Colon (tissue), 2 donors: ENCODE measurements around the gene PTBP3.
"Not testable (repeated sequence)": the region's sequence is repeated elsewhere in the genome, so short reads cannot be mapped to it uniquely, and the experiment has no call there.

Source experiments
- FAIRE-seq: peaks from 2 replicates; lab custom pipeline; 2012; peaks lifted over from hg19 to GRCh38; lab: Jason Lieb, UNC
- donor health status: control.
- donor health status: control.

Gene PTBP3

GRCh38 chr9:112332977-112333638 is at the start of gene PTBP3:
Gene PTBP3, minus strand, starts transcription at chr9:112333619. Its CDS starts 35,754 bp downstream, at chr9:112297865.
- no peak for FAIRE-seq

GRCh38 chr9:112382501-112383364 is 49.3 kb upstream of the PTBP3 start:
- FAIRE-seq: no peak

- FAIRE-seq: no peak
Measured at GRCh38 chr9:112382066-112382465, 48.6 kb upstream of the PTBP3 start.

GRCh38 chr9:112380825-112381221 is 47.4 kb upstream of the PTBP3 start:
- no peak for FAIRE-seq

- no peak for FAIRE-seq
Measured at GRCh38 chr9:112380102-112380824, 46.8 kb upstream of the PTBP3 start, which contains the start of gene HSDL2. Gene HSDL2, plus strand, starts transcription at chr9:112380108. Its CDS starts 56 bp downstream, at chr9:112380164.

- FAIRE-seq: no peak
Measured at GRCh38 chr9:112379177-112380101, 46.0 kb upstream of the PTBP3 start.

GRCh38 chr9:112378328-112379176 is 45.1 kb upstream of the PTBP3 start:
- FAIRE-seq: no peak

- no peak for FAIRE-seq
Measured at GRCh38 chr9:112377684-112378327, 44.4 kb upstream of the PTBP3 start.

GRCh38 chr9:112377087-112377486 is 43.7 kb upstream of the PTBP3 start:
- FAIRE-seq: no peak

GRCh38 chr9:112375361-112375760 is 41.9 kb upstream of the PTBP3 start:
- FAIRE-seq: no peak

GRCh38 chr9:112374232-112374631 is 40.8 kb upstream of the PTBP3 start:
- not testable (repeated sequence) for FAIRE-seq

GRCh38 chr9:112373666-112374065 is 40.2 kb upstream of the PTBP3 start:
- not testable (repeated sequence) for FAIRE-seq

GRCh38 chr9:112371060-112371459 is 37.6 kb upstream of the PTBP3 start:
- FAIRE-seq: no peak

- FAIRE-seq: no peak
Measured at GRCh38 chr9:112369817-112370216, 36.4 kb upstream of the PTBP3 start.

GRCh38 chr9:112367465-112367864 is 34.0 kb upstream of the PTBP3 start:
- FAIRE-seq: no peak

GRCh38 chr9:112366591-112366990 is 33.2 kb upstream of the PTBP3 start:
- FAIRE-seq: no peak

- FAIRE-seq: not testable (repeated sequence)
Measured at GRCh38 chr9:112365257-112365656, 31.8 kb upstream of the PTBP3 start.

- FAIRE-seq: no peak
Measured at GRCh38 chr9:112364761-112365160, 31.3 kb upstream of the PTBP3 start.

- peak; percentile 41 for FAIRE-seq
Measured at GRCh38 chr9:112361601-112362000, 28.2 kb upstream of the PTBP3 start.
